ENCODE measurements around the gene CRYBG1. TPM values are rescaled to one million over a fixed set of nuclear protein-coding genes. Genes with fewer than 3 reads are reported as not detected.

The CRYBG1 gene
- total RNA-seq, 1 donor from 2014 or later = 3.0 TPM

DNA sequence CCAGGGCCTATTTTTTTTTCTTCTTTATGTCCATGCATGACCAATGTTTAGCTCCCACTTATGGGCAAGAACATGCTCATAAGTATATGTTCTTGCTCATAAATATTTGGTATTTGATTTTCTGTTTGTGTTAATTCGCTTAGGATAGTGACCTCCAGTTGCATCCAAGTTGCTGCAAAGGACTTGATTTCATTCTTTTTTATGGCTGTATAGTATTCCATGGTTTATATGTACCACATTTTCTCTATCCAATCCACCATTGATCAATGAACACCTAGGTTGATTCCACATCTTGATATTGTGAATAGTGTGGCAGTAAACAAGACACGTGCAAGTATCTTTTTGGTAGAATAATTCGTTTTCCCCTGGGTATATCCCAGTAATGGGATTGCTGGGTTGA lies 190.6 kb downstream of the CRYBG1 start:
- Mint-ChIP-seq H3K36me3 (ENCODE audit: insufficient read depth) (no peaks in the 10 kb centered on the region), H3K4me1 (ENCODE audit: low read depth) (peaks cover 15% of the 10 kb centered on the region), H3K4me3 (ENCODE audit: low read depth) (no peak overlapping the region), H3K27ac (no peak overlapping the region), H3K27me3 (no peaks in the 10 kb centered on the region), H3K9me3 (ENCODE audit: low read depth) (no peaks in the 10 kb centered on the region)
- DNase-seq (ENCODE audit: low spot score, unreplicated experiment) = no peak
- TF ChIP-seq, protein P1, sequence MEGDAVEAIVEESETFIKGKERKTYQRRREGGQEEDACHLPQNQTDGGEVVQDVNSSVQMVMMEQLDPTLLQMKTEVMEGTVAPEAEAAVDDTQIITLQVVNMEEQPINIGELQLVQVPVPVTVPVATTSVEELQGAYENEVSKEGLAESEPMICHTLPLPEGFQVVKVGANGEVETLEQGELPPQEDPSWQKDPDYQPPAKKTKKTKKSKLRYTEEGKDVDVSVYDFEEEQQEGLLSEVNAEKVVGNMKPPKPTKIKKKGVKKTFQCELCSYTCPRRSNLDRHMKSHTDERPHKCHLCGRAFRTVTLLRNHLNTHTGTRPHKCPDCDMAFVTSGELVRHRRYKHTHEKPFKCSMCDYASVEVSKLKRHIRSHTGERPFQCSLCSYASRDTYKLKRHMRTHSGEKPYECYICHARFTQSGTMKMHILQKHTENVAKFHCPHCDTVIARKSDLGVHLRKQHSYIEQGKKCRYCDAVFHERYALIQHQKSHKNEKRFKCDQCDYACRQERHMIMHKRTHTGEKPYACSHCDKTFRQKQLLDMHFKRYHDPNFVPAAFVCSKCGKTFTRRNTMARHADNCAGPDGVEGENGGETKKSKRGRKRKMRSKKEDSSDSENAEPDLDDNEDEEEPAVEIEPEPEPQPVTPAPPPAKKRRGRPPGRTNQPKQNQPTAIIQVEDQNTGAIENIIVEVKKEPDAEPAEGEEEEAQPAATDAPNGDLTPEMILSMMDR (IDR thresholded peaks at IDR 0.05; ENCODE audit: unreplicated experiment) = no peak

GRCh38 chr6:106553440-106553839 lies 192.9 kb downstream of the CRYBG1 start:
- H3K4me1 Mint-ChIP-seq (ENCODE audit: low read depth) = peaks cover 5% of the 10 kb centered on the region
- H3K4me3 Mint-ChIP-seq (ENCODE audit: low read depth) = no peak overlapping the region
- no peak overlapping the region for H3K27ac Mint-ChIP-seq
- no peak for DNase-seq (ENCODE audit: low spot score, unreplicated experiment)
- no peaks in the 10 kb centered on the region for H3K36me3 Mint-ChIP-seq (ENCODE audit: insufficient read depth)
- H3K27me3 Mint-ChIP-seq = no peaks in the 10 kb centered on the region
- no peaks in the 10 kb centered on the region for H3K9me3 Mint-ChIP-seq (ENCODE audit: low read depth)
- TF ChIP-seq, protein P1 (IDR thresholded peaks at IDR 0.05; ENCODE audit: unreplicated experiment) = no peak

- TF ChIP-seq, protein P1 (IDR thresholded peaks at IDR 0.05; ENCODE audit: unreplicated experiment) = no peak
- no peak for DNase-seq (ENCODE audit: low spot score, unreplicated experiment)
- peaks cover 3% of the 10 kb centered on the region for H3K4me1 Mint-ChIP-seq (ENCODE audit: low read depth)
- H3K36me3 Mint-ChIP-seq (ENCODE audit: insufficient read depth) = no peaks in the 10 kb centered on the region
- H3K27ac Mint-ChIP-seq = no peak overlapping the region
- no peak overlapping the region for H3K4me3 Mint-ChIP-seq (ENCODE audit: low read depth)
- H3K9me3 Mint-ChIP-seq (ENCODE audit: low read depth) = no peaks in the 10 kb centered on the region
- H3K27me3 Mint-ChIP-seq = no peaks in the 10 kb centered on the region
Observed at GRCh38 chr6:106555767-106556166, 195.2 kb downstream of the CRYBG1 start.

- Mint-ChIP-seq H3K36me3 (ENCODE audit: insufficient read depth) (no peaks in the 10 kb centered on the region), H3K4me1 (ENCODE audit: low read depth) (peaks cover 3% of the 10 kb centered on the region), H3K9me3 (ENCODE audit: low read depth) (no peaks in the 10 kb centered on the region), H3K4me3 (ENCODE audit: low read depth) (no peak overlapping the region), H3K27ac (no peak overlapping the region), H3K27me3 (no peaks in the 10 kb centered on the region)
- DNase-seq (ENCODE audit: low spot score, unreplicated experiment) = no peak
- TF ChIP-seq, protein P1 (IDR thresholded peaks at IDR 0.05; ENCODE audit: unreplicated experiment) = no peak
Observed at GRCh38 chr6:106556368-106556960, 195.9 kb downstream of the CRYBG1 start.

- H3K36me3 Mint-ChIP-seq (ENCODE audit: insufficient read depth) = no peaks in the 10 kb centered on the region
- H3K27me3 Mint-ChIP-seq = no peaks in the 10 kb centered on the region
- TF ChIP-seq, protein P1 (IDR thresholded peaks at IDR 0.05; ENCODE audit: unreplicated experiment) = no peak
- peaks cover 3% of the 10 kb centered on the region for H3K4me1 Mint-ChIP-seq (ENCODE audit: low read depth)
- no peak overlapping the region for H3K27ac Mint-ChIP-seq
- H3K4me3 Mint-ChIP-seq (ENCODE audit: low read depth) = no peak overlapping the region
- DNase-seq (ENCODE audit: low spot score, unreplicated experiment) = no peak
- no peaks in the 10 kb centered on the region for H3K9me3 Mint-ChIP-seq (ENCODE audit: low read depth)
Observed at GRCh38 chr6:106557837-106558236, 197.3 kb downstream of the CRYBG1 start.
